Endothelial cell of umbilical vein (primary cell): Measurements from ENCODE around the gene BCL11B. TPM values are rescaled to one million over a fixed set of nuclear protein-coding genes. Genes with fewer than 3 reads are reported as not detected.

Experiments
- BruUV-seq: library from RNA; stranded (reverse); fragments of 400-500 nt; replicated peaks from 2 replicates; lab custom pipeline; 2021; lab: Mats Ljungman, UMichigan
- CTCF ChIA-PET: fragments of 300-600, 350-600 bp; sonication (Branson Sonifier 250); formaldehyde crosslinking; loops from one replicate; lab custom pipeline; 2021; ENCODE audit warnings: antibody characterized with exemption, inconsistent platforms; lab: Charles Lee
- POLR2A ChIA-PET: fragments of 300-600, 350-600 bp; sonication (Branson Sonifier 250); formaldehyde crosslinking; loops from one replicate; lab custom pipeline; 2021; ENCODE audit warnings: antibody characterized with exemption, inconsistent platforms; lab: Charles Lee
- DNase-seq: peaks from one replicate; pipeline ENCODE4 v3.0.0-alpha.2; 2011; ENCODE audit warnings: low read depth, low spot score
- FAIRE-seq: peaks from 2 replicates; lab custom pipeline; 2011; peaks lifted over from hg19 to GRCh38; lab: Jason Lieb, UNC
- H2AFZ ChIP-seq: 2 replicates; pipeline ENCODE4 v1.6.0; 2012; ENCODE audit warnings: low read depth, low read length, control low read depth, inconsistent platforms
- H3K27ac ChIP-seq: 2 replicates; pipeline ENCODE4 v1.5.1; 2011; ENCODE audit warnings: low read depth, mild to moderate bottlenecking, control low read depth, low read length, moderate library complexity; ENCODE audit not compliant: insufficient read depth
- H3K27me3 ChIP-seq, 2 experiments: 2 replicates each; pipeline versions ENCODE4 v1.6.0 to v1.6.1; 2011; ENCODE audit warnings: low read length in 2 of 2, mixed read lengths in 1 of 2; ENCODE audit not compliant: control insufficient read depth in 2 of 2, insufficient read depth in 2 of 2
- H3K36me3 ChIP-seq, 2 experiments: 2 replicates in 1 of 2; 3 replicates in 1 of 2; pipeline ENCODE4 v1.5.1; 2011; ENCODE audit warnings: low read length in 2 of 2, mild to moderate bottlenecking in 1 of 2, moderate library complexity in 1 of 2; ENCODE audit not compliant: control insufficient read depth in 2 of 2, insufficient read depth in 2 of 2; ENCODE audit errors: extremely low read depth in 1 of 2
- H3K4me1 ChIP-seq: 3 replicates; pipeline ENCODE4 v1.5.1; 2011; ENCODE audit warnings: mild to moderate bottlenecking, low read length; ENCODE audit not compliant: control insufficient read depth, insufficient read depth; ENCODE audit errors: extremely low read depth
- H3K4me2 ChIP-seq: 2 replicates; pipeline ENCODE4 v1.6.1; 2011; ENCODE audit warnings: low read length, control low read depth, mixed read lengths; ENCODE audit not compliant: insufficient read depth
- H3K4me3 ChIP-seq, 3 experiments: fragments of 200-600 bp in 1 of 3; sonication (generic), shearing (Covaris generic) in 1 of 3; replicated peaks in 1 of 3; 2 replicates each; pipeline ENCODE4 v1.5.1; 2011 to 2016; ENCODE audit warnings: control low read depth in 3 of 3, low read length in 3 of 3, mild to moderate bottlenecking in 2 of 3, inconsistent platforms in 1 of 3, low read depth in 1 of 3, moderate library complexity in 1 of 3; ENCODE audit not compliant: insufficient read depth in 1 of 3
- H3K79me2 ChIP-seq: 2 replicates; pipeline ENCODE4 v1.6.0; 2012; ENCODE audit warnings: low read length, inconsistent platforms; ENCODE audit not compliant: control insufficient read depth, insufficient read depth
- H3K9ac ChIP-seq: replicated peaks from 2 replicates; pipeline ENCODE3; 2011; ENCODE audit warnings: low read length, control low read depth; ENCODE audit not compliant: insufficient read depth; ENCODE audit errors: extremely low read depth
- H3K9me1 ChIP-seq: replicated peaks from 3 replicates; pipeline ENCODE4 v1.6.0; 2011; ENCODE audit warnings: mild to moderate bottlenecking, low read length; ENCODE audit not compliant: control insufficient read depth, insufficient read depth; ENCODE audit errors: extremely low read depth
- H3K9me3 ChIP-seq: replicated peaks from 2 replicates; pipeline ENCODE4 v1.5.1; 2012; ENCODE audit warnings: low read length, inconsistent platforms; ENCODE audit not compliant: control insufficient read depth, insufficient read depth
- H4K20me1 ChIP-seq: replicated peaks from 2 replicates; pipeline ENCODE3; 2011; ENCODE audit warnings: mild to moderate bottlenecking, low read length; ENCODE audit not compliant: control insufficient read depth, insufficient read depth; ENCODE audit errors: extremely low read depth
- CTCF ChIP-seq, 2 donors: IDR thresholded peaks; 1 replicate in 1 of 2; 2 replicates in 1 of 2; pipeline ENCODE4 v1.5.1; 2011; ENCODE audit warnings: low read length in 2 of 2, mild to moderate bottlenecking in 2 of 2, moderate library complexity in 2 of 2, control low read depth in 1 of 2, inconsistent platforms in 1 of 2, low read depth in 1 of 2; ENCODE audit not compliant: insufficient read depth in 1 of 2; ENCODE audit errors: extremely low read depth in 1 of 2
- EZH2 ChIP-seq: IDR thresholded peaks from 2 replicates; pipeline ENCODE4 v1.6.1; 2012; ENCODE audit warnings: borderline replicate concordance, low read depth, mild to moderate bottlenecking, moderate library complexity, low read length, inconsistent platforms; ENCODE audit not compliant: severe bottlenecking
- FOS ChIP-seq: IDR thresholded peaks from 2 replicates; pipeline ENCODE4 v1.6.1; 2011; ENCODE audit warnings: mild to moderate bottlenecking, low read length, moderate library complexity, borderline replicate concordance; ENCODE audit not compliant: insufficient read depth
- GATA2 ChIP-seq: IDR thresholded peaks from 2 replicates; pipeline ENCODE4 v1.7.0; 2011; ENCODE audit warnings: low read depth, mild to moderate bottlenecking, moderate library complexity, mixed read lengths, low read length; ENCODE audit not compliant: insufficient read length, insufficient read depth
- JUN ChIP-seq: IDR thresholded peaks from 2 replicates; pipeline ENCODE4 v1.6.1; 2011; ENCODE audit warnings: borderline replicate concordance, low read depth; ENCODE audit not compliant: insufficient read length, insufficient read depth
- MAX ChIP-seq: IDR thresholded peaks from 2 replicates; pipeline ENCODE4 v1.6.1; 2011; ENCODE audit not compliant: insufficient read depth, insufficient read length
- MYC ChIP-seq: IDR thresholded peaks from one replicate; pipeline ENCODE4 v1.6.1; 2011; ENCODE audit warnings: mild to moderate bottlenecking, low read depth, low read length
- POLR2A ChIP-seq: IDR thresholded peaks from 2 replicates; pipeline ENCODE4 v1.6.1; 2012; ENCODE audit warnings: low read depth, mild to moderate bottlenecking, control low read depth, low read length
- POLR2AphosphoS5 ChIP-seq: IDR thresholded peaks from 2 replicates; pipeline ENCODE4 v1.6.1; 2012; ENCODE audit warnings: low read depth, mild to moderate bottlenecking, control low read depth, low read length, moderate library complexity; ENCODE audit not compliant: insufficient read depth
- dilution Hi-C: fragments of 300-500 bp; cut with MboI; formaldehyde crosslinking; loops from one replicate; pipeline ENCODE4 v1.15.0; 2019; ENCODE audit warnings: low sequenced_read_pairs; ENCODE audit not compliant: extremely low pct_ligation_motif_present
- intact Hi-C: fragments of 100-400 bp; cut with micrococcal nuclease; formaldehyde crosslinking; loops from one replicate; pipeline ENCODE4 v1.10.0; 2022
- polyA plus RNA-seq, 4 experiments: library from polyadenylated mRNA; depleted of rRNA in 3 of 4; stranded (reverse) in 3 of 4; unstranded in 1 of 4; fragments of >200 nt; gene quantifications; 2 replicates each; pipeline versions ENCODE4 v1.2.1 to v1.2.3, GENCODE V29; 2011 to 2012; ENCODE audit warnings: missing spikeins in 1 of 4
- total RNA-seq: library from RNA; stranded (reverse); gene quantifications from 2 replicates; pipeline ENCODE4 v1.2.3, GENCODE V29; 2021

The BCL11B gene
- total and polyA plus RNA-seq, 2 donors (not counting 3 experiments of a cell fraction or from before 2014, with no cell fraction given) = 0.03 to 0.07 TPM

DNA sequence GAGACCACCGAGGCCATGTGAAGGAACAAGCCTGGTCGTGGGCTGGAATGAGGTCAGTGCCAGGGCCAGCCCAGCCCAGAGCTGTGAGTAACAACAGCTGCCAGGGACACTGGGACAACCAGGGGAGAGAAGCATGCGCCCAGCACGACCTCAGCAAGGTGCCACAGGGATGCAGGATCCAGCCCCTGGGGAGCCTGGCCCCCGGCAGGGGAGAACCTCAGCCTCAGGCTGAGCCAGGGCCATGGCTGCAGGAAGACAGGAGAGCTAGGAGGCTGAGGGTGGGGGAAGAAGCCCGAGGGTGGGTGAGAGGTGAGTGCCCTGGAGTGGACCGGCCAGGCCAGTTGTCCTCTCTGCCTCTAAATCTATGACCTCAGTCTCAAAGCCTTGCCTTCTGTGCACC is 62.6 kb downstream of the BCL11B start:
- FAIRE-seq (no peak), DNase-seq (no peak)
- no peak overlapping the region for H3K27ac ChIP-seq
- intact Hi-C loops = no loop called here
- TF ChIP-seq EZH2 (no peak), FOS (no peak), MAX (no peak), JUN (no peak), MYC (no peak), POLR2A (no peak), POLR2AphosphoS5 (no peak), CTCF (IDR thresholded peaks at IDR 0.05; ENCODE audit: extremely low read depth in 1 of 2, insufficient read depth in 1 of 2, low read depth in 1 of 2, low read length in 2 of 2) (no peak), GATA2 (no peak)
- no peak overlapping the region for H2AFZ ChIP-seq
- H3K4me2 ChIP-seq = no peak overlapping the region
- no peaks in the 10 kb centered on the region for H3K36me3 ChIP-seq
- no peaks in the 10 kb centered on the region for H3K79me2 ChIP-seq
- dilution Hi-C loops = no loop called here
- BruUV-seq = no TSS peak
- H3K27me3 ChIP-seq = no peaks in the 10 kb centered on the region
- H3K9ac ChIP-seq = no peak overlapping the region
- H3K9me3 ChIP-seq = no peaks in the 10 kb centered on the region
- H3K9me1 ChIP-seq = no peaks in the 10 kb centered on the region
- H3K4me1 ChIP-seq = no peaks in the 10 kb centered on the region
- ChIA-PET CTCF (no interaction called here), POLR2A (no interaction called here)
- H3K4me3 ChIP-seq = no peak overlapping the region
- no peaks in the 10 kb centered on the region for H4K20me1 ChIP-seq
